ENCODE data around the gene TUBG2. TPM values are rescaled to one million over a fixed set of nuclear protein-coding genes. Genes with fewer than 3 reads are reported as not detected.
A peak's percentile ranks its signal among the peaks of the same experiment; 100 is the strongest.

Gene TUBG2
- total RNA-seq, 1 donor from 2014 or later = 15.6 TPM

- TF ChIP-seq CTCF (IDR thresholded peaks at IDR 0.05; ENCODE audit: borderline replicate concordance) = no peak
- no peak overlapping the region for H3K4me3 ChIP-seq
- no peak overlapping the region for H3K27ac ChIP-seq (replicated peaks)
- DNase-seq = no peak
- H3K4me1 ChIP-seq = peaks cover 40% of the 10 kb centered on the region
- no peaks in the 10 kb centered on the region for H3K9me3 ChIP-seq (replicated peaks)
- H3K36me3 ChIP-seq = peaks cover 16% of the 10 kb centered on the region
- H3K27me3 ChIP-seq (ENCODE audit: low read depth) = no peaks in the 10 kb centered on the region
- intact Hi-C loops (cut with micrococcal nuclease) = no loop called here
These were observed 26.7 kb downstream of the TUBG2 start for GRCh38 chr17:42685831-42686230.

- no peak overlapping the region for H3K27ac ChIP-seq (replicated peaks)
- no peaks in the 10 kb centered on the region for H3K9me3 ChIP-seq (replicated peaks)
- TF ChIP-seq CTCF (IDR thresholded peaks at IDR 0.05; ENCODE audit: borderline replicate concordance) = no peak
- peaks cover 16% of the 10 kb centered on the region for H3K36me3 ChIP-seq
- no peak for DNase-seq
- peaks cover 37% of the 10 kb centered on the region for H3K4me1 ChIP-seq
- H3K27me3 ChIP-seq (ENCODE audit: low read depth) = no peaks in the 10 kb centered on the region
- H3K4me3 ChIP-seq = no peak overlapping the region
- intact Hi-C loops (cut with micrococcal nuclease) = no loop called here
These were observed 27.5 kb downstream of the TUBG2 start for GRCh38 chr17:42686520-42687128.

GRCh38 chr17:42687707-42688320, 28.7 kb downstream of the TUBG2 start:
- Histone ChIP-seq H3K4me3 (no peak overlapping the region), H3K27me3 (ENCODE audit: low read depth) (no peaks in the 10 kb centered on the region), H3K36me3 (peaks cover 20% of the 10 kb centered on the region), H3K4me1 (peaks cover 25% of the 10 kb centered on the region), H3K27ac (replicated peaks) (no peak overlapping the region), H3K9me3 (replicated peaks) (no peaks in the 10 kb centered on the region)
- TF ChIP-seq CTCF (IDR thresholded peaks at IDR 0.05; ENCODE audit: borderline replicate concordance) = no peak
- no peak for DNase-seq
- intact Hi-C loops (cut with micrococcal nuclease) = no loop called here

- Histone ChIP-seq H3K27ac (replicated peaks) (peak overlapping the region; percentile 50), H3K9me3 (replicated peaks) (no peaks in the 10 kb centered on the region), H3K4me3 (no peak overlapping the region), H3K27me3 (ENCODE audit: low read depth) (no peaks in the 10 kb centered on the region), H3K36me3 (peaks cover 34% of the 10 kb centered on the region), H3K4me1 (peaks cover 9% of the 10 kb centered on the region)
- intact Hi-C loops (cut with micrococcal nuclease) = no loop called here
- DNase-seq = no peak
- no peak for TF ChIP-seq CTCF (IDR thresholded peaks at IDR 0.05; ENCODE audit: borderline replicate concordance)
These were observed 31.5 kb downstream of the TUBG2 start for GRCh38 chr17:42690596-42690995.

- H3K9me3 ChIP-seq (replicated peaks) = no peaks in the 10 kb centered on the region
- H3K4me3 ChIP-seq = no peak overlapping the region
- H3K27me3 ChIP-seq (ENCODE audit: low read depth) = no peaks in the 10 kb centered on the region
- no peak for TF ChIP-seq CTCF (IDR thresholded peaks at IDR 0.05; ENCODE audit: borderline replicate concordance)
- H3K36me3 ChIP-seq = peaks cover 38% of the 10 kb centered on the region
- intact Hi-C loops (cut with micrococcal nuclease) = no loop called here
- peak overlapping the region; percentile 50 for H3K27ac ChIP-seq (replicated peaks)
- peaks cover 9% of the 10 kb centered on the region for H3K4me1 ChIP-seq
- DNase-seq = no peak
These were observed 32.0 kb downstream of the TUBG2 start for GRCh38 chr17:42691021-42691545.
